Gastrocnemius medialis (tissue), 4 donors: ENCODE results near the gene GGTA1. TPM values are rescaled to one million over a fixed set of nuclear protein-coding genes. Genes with fewer than 3 reads are reported as not detected.
"Not testable (repeated sequence)": the region's sequence is repeated elsewhere in the genome, so short reads cannot be mapped to it uniquely, and the experiment has no call there.

ENCODE experiments used
- ATAC-seq, 2 donors: fragments of 150-250 bp; one replicate each; pipeline ENCODE4 v1.9.1; 2016
- DNase-seq, 2 donors: peaks; one replicate each; pipeline ENCODE4 v3.0.0-alpha.2; 2019
- H3K27ac ChIP-seq, 4 donors: fragments of 200-600 bp; sonication (generic); 1 replicate in 1 of 4; 2 replicates in 3 of 4; pipeline ENCODE4 v1.5.1; 2016 to 2018; ENCODE audit warnings: mild to moderate bottlenecking in 2 of 4, moderate library complexity in 1 of 4
- H3K27me3 ChIP-seq, 3 donors: fragments of 200-600 bp; sonication (generic) in 2 of 3; 1 replicate in 1 of 3; 2 replicates in 2 of 3; pipeline versions ENCODE4 v1.5.1 to v1.6.0; 2016 to 2019; ENCODE audit warnings: mild to moderate bottlenecking in 1 of 3, moderate library complexity in 1 of 3
- H3K36me3 ChIP-seq, 2 donors: fragments of 200-600 bp; sonication (generic) in 1 of 2; one replicate each; pipeline ENCODE4 v1.5.1; 2017 to 2018
- H3K4me1 ChIP-seq, 2 donors: fragments of 200-600 bp; sonication (generic) in 1 of 2; one replicate each; pipeline ENCODE4 v1.5.1; 2016 to 2017; ENCODE audit warnings: mild to moderate bottlenecking in 2 of 2
- H3K4me3 ChIP-seq, 4 donors: fragments of 200-600 bp; sonication (generic) in 3 of 4; 1 replicate in 1 of 4; 2 replicates in 3 of 4; pipeline ENCODE4 v1.5.1; 2016 to 2019; ENCODE audit warnings: mild to moderate bottlenecking in 2 of 4
- H3K9me3 ChIP-seq, 3 donors: fragments of 200-600 bp; sonication (generic) in 2 of 3; 1 replicate in 1 of 3; 2 replicates in 2 of 3; pipeline ENCODE4 v1.5.1; 2016 to 2019
- CTCF ChIP-seq, 5 experiments: fragments of 450-650 bp in 3 of 5; fragments of 200-600 bp in 2 of 5; sonication (generic) in 2 of 5; IDR thresholded peaks in 4 of 5; conservative IDR thresholded peaks in 1 of 5; 1 replicate in 4 of 5; 2 replicates in 1 of 5; pipeline ENCODE4 v1.5.1; 2016 to 2019; ENCODE audit warnings: antibody characterized with exemption in 5 of 5, mild to moderate bottlenecking in 3 of 5, moderate library complexity in 3 of 5
- POLR2A ChIP-seq, 2 donors: fragments of 450-650 bp; IDR thresholded peaks; one replicate each; pipeline ENCODE4 v1.6.1; 2017; ENCODE audit warnings: antibody characterized with exemption in 2 of 2, mild to moderate bottlenecking in 2 of 2, moderate library complexity in 2 of 2
- in situ Hi-C, 4 donors: fragments of 200-750 bp; cut with MboI; loops; one replicate each; pipeline versions ENCODE4 v1.15.0 to v1.8.0; 2017; ENCODE audit warnings: low sequenced_read_pairs in 4 of 4
- intact Hi-C: fragments of 100-400 bp; cut with DNase I; formaldehyde crosslinking; loops from one replicate; pipeline ENCODE4 v1.15.1; 2023; ENCODE audit warnings: low total_unique reads
- total RNA-seq, 4 donors: library from RNA; depleted of rRNA; stranded (reverse); fragments of >200 nt; gene quantifications; one replicate each; pipeline versions ENCODE4 v1.1.0 to v1.2.3, GENCODE V29; 2016

The GGTA1 gene
- total RNA-seq, 4 donors from 2014 or later, result 1.4 to 11.7 (median 3.5) TPM

DNA sequence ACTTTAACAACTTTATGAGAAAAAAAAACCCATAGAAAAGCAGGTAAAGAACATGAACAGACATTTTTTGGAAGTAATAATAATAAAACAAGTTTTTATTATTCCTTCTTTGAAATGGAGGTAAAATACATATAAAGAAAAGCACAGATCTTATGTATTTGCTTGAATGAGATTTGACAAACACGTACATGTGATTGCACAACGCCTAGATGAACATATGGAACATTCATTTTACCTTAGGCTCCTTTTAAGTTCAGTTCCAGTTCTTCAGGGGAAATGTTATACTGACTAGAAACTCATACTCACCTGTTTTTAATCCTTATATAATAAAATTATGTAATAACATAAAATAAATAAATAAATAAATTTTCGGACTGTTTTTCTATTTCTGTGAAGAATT, 61.8 kb downstream of the GGTA1 start:
- H3K27me3 ChIP-seq, result no peaks in the 10 kb centered on the region
- ATAC-seq (no peak), DNase-seq (no peak)
- intact Hi-C loops (no loop called here), in situ Hi-C loops (no loop called here)
- H3K4me1 ChIP-seq, result no peaks in the 10 kb centered on the region
- no peaks in the 10 kb centered on the region for H3K9me3 ChIP-seq
- no peak overlapping the region for H3K27ac ChIP-seq
- no peaks in the 10 kb centered on the region for H3K36me3 ChIP-seq
- TF ChIP-seq POLR2A (IDR thresholded peaks at IDR 0.05) (no peak), CTCF (IDR thresholded peaks at IDR 0.05 in 4 of 5, conservative IDR thresholded peaks at IDR 0.05 in 1 of 5) (no peak)
- H3K4me3 ChIP-seq, result no peak overlapping the region

GRCh38 chr9:121437046-121437445, 62.6 kb downstream of the GGTA1 start:
- H3K36me3 ChIP-seq, H3K4me1 ChIP-seq, H3K4me3 ChIP-seq, H3K27ac ChIP-seq, intact Hi-C loops, DNase-seq, ATAC-seq, H3K27me3 ChIP-seq, in situ Hi-C loops, H3K9me3 ChIP-seq: not testable (repeated sequence)

- intact Hi-C loops, result no loop called here
- Histone ChIP-seq H3K27ac (no peak overlapping the region), H3K4me1 (no peaks in the 10 kb centered on the region), H3K36me3 (no peaks in the 10 kb centered on the region), H3K9me3 (no peaks in the 10 kb centered on the region), H3K4me3 (no peak overlapping the region), H3K27me3 (no peaks in the 10 kb centered on the region)
- DNase-seq (no peak), ATAC-seq (no peak)
- in situ Hi-C loops, result no loop called here
- TF ChIP-seq CTCF (IDR thresholded peaks at IDR 0.05 in 4 of 5, conservative IDR thresholded peaks at IDR 0.05 in 1 of 5), result no peak
- no peak for TF ChIP-seq POLR2A (IDR thresholded peaks at IDR 0.05)
Observed at GRCh38 chr9:121434969-121435368, 64.7 kb downstream of the GGTA1 start.

- H3K4me1 ChIP-seq, result no peaks in the 10 kb centered on the region
- H3K4me3 ChIP-seq, result no peak overlapping the region
- H3K36me3 ChIP-seq, result no peaks in the 10 kb centered on the region
- no peak overlapping the region for H3K27ac ChIP-seq
- intact Hi-C loops (no loop called here), in situ Hi-C loops (no loop called here)
- DNase-seq (no peak), ATAC-seq (no peak)
- H3K9me3 ChIP-seq, result no peaks in the 10 kb centered on the region
- no peak for TF ChIP-seq POLR2A (IDR thresholded peaks at IDR 0.05)
- no peak for TF ChIP-seq CTCF (IDR thresholded peaks at IDR 0.05 in 4 of 5, conservative IDR thresholded peaks at IDR 0.05 in 1 of 5)
- no peaks in the 10 kb centered on the region for H3K27me3 ChIP-seq
Observed at GRCh38 chr9:121427899-121428298, 71.7 kb downstream of the GGTA1 start.

- intact Hi-C loops, result no loop called here
- no peak for TF ChIP-seq POLR2A (IDR thresholded peaks at IDR 0.05)
- no peak for TF ChIP-seq CTCF (IDR thresholded peaks at IDR 0.05 in 4 of 5, conservative IDR thresholded peaks at IDR 0.05 in 1 of 5)
- Histone ChIP-seq H3K4me1 (no peaks in the 10 kb centered on the region), H3K36me3 (no peaks in the 10 kb centered on the region), H3K9me3 (no peaks in the 10 kb centered on the region), H3K4me3 (no peak overlapping the region), H3K27ac (no peak overlapping the region), H3K27me3 (no peaks in the 10 kb centered on the region)
- no peak for ATAC-seq
- in situ Hi-C loops, result no loop called here
- no peak for DNase-seq
Observed at GRCh38 chr9:121424024-121424432, 75.6 kb downstream of the GGTA1 start.
